ENCODE data around the gene OR10T2. TPM values are rescaled to one million over a fixed set of nuclear protein-coding genes. Genes with fewer than 3 reads are reported as not detected.
"Not testable (repeated sequence)": the region's sequence is repeated elsewhere in the genome, so short reads cannot be mapped to it uniquely, and the experiment has no call there.

Gene OR10T2
- total RNA-seq (not detected), polyA plus RNA-seq (not detected)
- long read RNA-seq, donor 1 = 0 reads
- long read RNA-seq, donor 2 = 0 reads

GRCh38 chr1:158398818-158399514 is at the start of gene OR10T2:
Gene OR10T2 (minus strand): TSS chr1:158399466. CDS start chr1:158399466, 0 bp downstream.
- no peak within 1 kb of the TSS for H3K27ac ChIP-seq
- H3K27me3 ChIP-seq (replicated peaks in 1 of 7) = no peaks in the 10 kb centered on the region
- peaks cover 0 to 4% (median 0%) of the 10 kb centered on the region in 6 donors for H3K4me1 ChIP-seq
- DNase-seq = no peak
- TF ChIP-seq CTCF (IDR thresholded peaks at IDR 0.05 in 8 of 11, conservative IDR thresholded peaks at IDR 0.05 in 3 of 11) (no peak), POLR2A (IDR thresholded peaks at IDR 0.05) (no peak), POLR2AphosphoS5 (IDR thresholded peaks at IDR 0.05) (no peak)
- intact Hi-C loops (cut with DNase I; ENCODE audit: low total_unique reads) = no loop called here
- 67 to 77% (median 70%) methylated on average over 5 of the region's 5 CpGs for WGBS, 5 donors
- H3K36me3 ChIP-seq = no peaks in the 10 kb centered on the region
- no peak within 1 kb of the TSS for H3K4me3 ChIP-seq
- H3K9me3 ChIP-seq = no peaks in the 10 kb centered on the region

GRCh38 chr1:158445376-158445775 is 46.1 kb upstream of the OR10T2 start:
- Histone ChIP-seq H3K36me3 (no peaks in the 10 kb centered on the region), H3K27ac (no peak overlapping the region), H3K27me3 (replicated peaks in 1 of 7) (no peaks in the 10 kb centered on the region), H3K9me3 (no peaks in the 10 kb centered on the region), H3K4me3 (no peak overlapping the region), H3K4me1 (no peaks in the 10 kb centered on the region)
- DNase-seq = no peak
- WGBS, 5 donors = 74 to 87% (median 79%) methylated on average over 4 of the region's 4 CpGs
- TF ChIP-seq POLR2AphosphoS5 (IDR thresholded peaks at IDR 0.05) (no peak), CTCF (IDR thresholded peaks at IDR 0.05 in 8 of 11, conservative IDR thresholded peaks at IDR 0.05 in 3 of 11) (no peak), POLR2A (IDR thresholded peaks at IDR 0.05) (no peak)
- intact Hi-C loops (cut with DNase I; ENCODE audit: low total_unique reads) = no loop called here

GRCh38 chr1:158434741-158435140 is 35.5 kb upstream of the OR10T2 start:
- 22 to 52% (median 32%) methylated on average over 3 of the region's 3 CpGs for WGBS, 5 donors

GRCh38 chr1:158430163-158430562 is 30.9 kb upstream of the OR10T2 start:
- H3K27ac ChIP-seq = peak overlapping the region in 3 of 8 donors; percentile 18 to 65 (median 60)
- DNase-seq; intact Hi-C loops (cut with DNase I; ENCODE audit: low total_unique reads); H3K4me3 ChIP-seq; H3K36me3 ChIP-seq; H3K4me1 ChIP-seq: not testable (repeated sequence)
- peaks cover 0 to 17% (median 0%) of the 10 kb centered on the region in 7 donors for H3K27me3 ChIP-seq (replicated peaks in 1 of 7)
- 34 to 46% (median 37%) methylated on average over 3 of the region's 3 CpGs for WGBS, 5 donors
- H3K9me3 ChIP-seq = peaks cover 0 to 40% (median 16%) of the 10 kb centered on the region in 8 donors

More at GRCh38 chr1:158434741-158435140, 35.5 kb upstream of the OR10T2 start:
- Histone ChIP-seq H3K4me1 (peaks cover 0 to 7% (median 0%) of the 10 kb centered on the region in 6 donors), H3K27me3 (replicated peaks in 1 of 7) (peaks cover 0 to 22% (median 0%) of the 10 kb centered on the region in 7 donors), H3K27ac (peak overlapping the region in 2 of 8 donors; percentile 8 to 24), H3K36me3 (no peaks in the 10 kb centered on the region), H3K9me3 (peaks cover 0 to 21% (median 3%) of the 10 kb centered on the region in 8 donors), H3K4me3 (no peak overlapping the region)
- intact Hi-C loops (cut with DNase I; ENCODE audit: low total_unique reads) = no loop called here
- TF ChIP-seq CTCF (IDR thresholded peaks at IDR 0.05 in 8 of 11, conservative IDR thresholded peaks at IDR 0.05 in 3 of 11) (no peak), POLR2AphosphoS5 (IDR thresholded peaks at IDR 0.05) (no peak), POLR2A (IDR thresholded peaks at IDR 0.05) (no peak)
- no peak for DNase-seq

Measured in spleen (tissue), 13 donors.